Measurements from ENCODE around the gene PTPRD.

Gene PTPRD

DNA sequence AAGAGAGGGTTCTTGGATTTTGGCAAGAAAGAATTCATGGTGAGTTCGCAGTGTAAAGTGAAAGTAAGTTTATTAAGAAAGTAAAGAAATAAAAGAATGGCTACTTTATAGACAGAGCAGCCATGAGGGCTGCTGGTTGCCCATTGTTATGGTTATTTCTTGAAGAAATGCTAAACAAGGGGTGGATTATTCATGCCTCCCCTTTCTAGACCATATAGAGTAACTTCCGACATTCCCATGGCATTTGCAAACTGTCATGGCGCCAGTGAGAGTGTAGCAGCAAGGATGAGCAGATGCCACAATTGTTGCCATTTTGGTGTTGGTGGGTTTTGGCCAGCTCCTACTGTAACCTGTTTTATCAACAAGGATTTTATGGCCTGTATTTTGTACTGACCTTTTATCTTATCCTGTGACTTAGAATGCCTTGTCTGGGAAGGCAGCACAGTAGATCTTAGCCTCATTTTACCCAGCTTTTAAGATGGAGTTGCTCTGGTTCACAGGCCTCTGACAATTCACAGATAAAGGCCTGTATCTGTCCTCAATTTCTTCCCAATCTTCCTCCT, 1787.1 kb downstream of the PTPRD start:
- DNase-seq (ENCODE audit: low read depth) = no peak

- no peak for DNase-seq (ENCODE audit: low read depth)
These were observed 1789.5 kb downstream of the PTPRD start for GRCh38 chr9:8823131-8823895.

- no peak for DNase-seq (ENCODE audit: low read depth)
These were observed 1790.2 kb downstream of the PTPRD start for GRCh38 chr9:8822667-8823025.

DNA sequence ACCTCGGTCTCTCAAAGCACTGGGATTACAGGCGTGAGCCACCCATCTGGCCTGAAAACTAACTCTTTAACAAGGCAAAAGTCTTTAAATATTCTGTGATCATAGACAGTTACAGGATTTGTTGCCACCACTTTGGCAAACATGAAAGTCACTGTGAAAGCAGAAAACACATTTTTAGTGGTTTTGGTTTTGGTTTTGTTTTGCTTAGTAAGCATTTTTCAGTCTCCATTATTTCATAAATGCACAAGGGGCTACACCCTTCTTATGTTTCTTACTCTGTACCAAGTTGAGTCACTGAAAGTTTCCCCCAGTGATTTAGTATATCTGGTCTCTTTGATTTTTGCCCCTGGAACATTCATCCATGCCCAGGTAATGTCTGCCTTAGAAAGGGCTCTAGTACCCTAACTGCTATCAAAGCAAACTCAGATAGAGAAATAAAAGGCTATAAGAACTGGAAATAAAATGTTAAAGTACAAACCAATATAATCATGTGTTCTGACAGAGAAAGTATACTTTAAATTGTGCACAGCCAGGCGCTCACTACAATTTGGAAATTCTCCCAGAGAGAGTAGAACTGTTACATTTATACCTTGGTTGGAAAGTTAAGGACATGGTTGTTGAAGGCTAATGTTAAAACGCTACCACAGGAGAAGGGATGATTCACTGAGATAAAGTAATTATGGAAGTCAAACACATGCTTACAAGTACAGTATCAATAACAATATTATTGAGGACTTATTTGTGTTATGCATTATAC, 1790.7 kb downstream of the PTPRD start:
- no peak for DNase-seq (ENCODE audit: low read depth)

DNA sequence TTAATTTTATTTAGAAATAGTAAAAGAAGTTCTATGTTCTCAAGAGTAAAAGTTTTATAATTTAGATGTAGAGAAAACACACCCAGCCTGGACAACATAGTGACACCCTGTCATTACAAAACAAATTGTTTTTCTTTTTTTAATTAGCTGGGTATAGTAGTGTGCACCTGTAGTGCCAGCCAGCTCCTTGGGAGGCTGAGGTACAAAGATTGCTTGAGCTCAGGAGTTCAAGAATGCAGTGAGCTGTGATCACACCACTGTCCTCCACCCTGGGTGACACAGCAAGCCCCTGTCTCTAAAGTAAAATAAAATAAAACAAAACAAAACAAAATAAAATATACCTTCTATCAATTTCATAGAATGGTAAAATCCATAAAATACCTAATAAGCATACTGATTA, 1795.5 kb downstream of the PTPRD start:
- DNase-seq (ENCODE audit: low read depth) = no peak

GRCh38 chr9:8816361-8816760, 1796.4 kb downstream of the PTPRD start:
- DNase-seq (ENCODE audit: low read depth) = no peak

GRCh38 chr9:8815931-8816330, 1796.9 kb downstream of the PTPRD start:
- DNase-seq (ENCODE audit: low read depth) = no peak

DNA sequence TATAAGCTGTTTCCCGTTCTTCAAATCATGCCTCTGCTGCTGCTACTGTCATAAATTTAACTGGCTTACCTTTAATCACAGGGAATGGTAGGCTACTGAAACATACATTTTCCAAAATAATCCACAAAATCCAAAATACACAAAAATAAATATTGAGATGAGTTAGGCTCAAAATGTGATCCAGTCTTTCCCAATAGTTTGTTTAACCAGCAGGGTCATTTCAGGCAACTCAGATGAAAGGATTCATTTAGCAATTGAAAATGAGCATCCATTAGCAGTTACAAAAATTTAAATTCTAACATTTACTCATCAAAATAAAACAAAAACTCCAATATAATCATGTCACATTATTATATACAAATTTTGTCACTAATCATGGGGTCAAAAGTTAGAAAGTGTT, 1797.6 kb downstream of the PTPRD start:
- DNase-seq (ENCODE audit: low read depth) = no peak

DNA sequence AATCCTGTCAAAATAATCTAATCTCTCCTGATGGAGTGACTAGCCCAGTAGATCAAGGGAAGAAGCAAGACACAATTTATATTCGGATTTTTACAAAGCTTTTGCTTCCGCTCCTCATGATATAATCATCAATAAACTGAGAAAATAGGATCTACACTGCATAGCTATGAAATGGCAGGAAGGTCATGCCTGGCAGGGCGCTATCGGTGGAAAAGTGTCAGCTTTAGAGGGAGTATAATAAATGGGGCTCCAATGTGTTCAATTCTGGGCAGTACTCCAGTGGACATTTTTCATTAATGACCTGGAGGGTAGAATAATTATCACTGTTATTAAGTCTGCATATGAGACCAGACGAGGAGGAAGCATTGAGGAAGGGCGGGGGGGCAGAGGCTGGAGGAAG, 1799.9 kb downstream of the PTPRD start:
- no peak for DNase-seq (ENCODE audit: low read depth)

DNA sequence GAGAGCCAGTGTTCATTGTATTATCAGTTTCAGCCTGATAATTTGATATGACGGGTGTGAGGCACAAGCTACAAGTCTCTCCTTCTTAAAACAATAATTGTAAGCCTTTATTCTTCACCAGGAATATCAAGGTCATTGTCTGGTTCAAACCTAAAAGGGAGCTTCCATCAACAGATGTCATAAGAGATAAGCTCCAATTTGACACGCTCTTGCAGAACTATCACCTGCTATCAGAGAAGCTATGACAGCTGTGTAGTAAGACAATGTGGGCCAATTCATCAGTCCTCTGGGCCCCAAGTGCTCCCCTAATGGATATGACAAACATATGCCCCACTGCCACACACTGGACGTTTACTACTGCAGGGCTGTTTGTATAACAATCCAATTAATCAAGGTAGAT, 1803.1 kb downstream of the PTPRD start:
- DNase-seq (ENCODE audit: low read depth) = no peak

GRCh38 chr9:8806150-8806549, 1806.7 kb downstream of the PTPRD start:
- DNase-seq (ENCODE audit: low read depth) = no peak

- no peak for DNase-seq (ENCODE audit: low read depth)
These were observed 1808.2 kb downstream of the PTPRD start for GRCh38 chr9:8804613-8805012.

- no peak for DNase-seq (ENCODE audit: low read depth)
These were observed 1810.6 kb downstream of the PTPRD start for GRCh38 chr9:8802242-8802641.

- DNase-seq (ENCODE audit: low read depth) = no peak
These were observed 1812.6 kb downstream of the PTPRD start for GRCh38 chr9:8800196-8800595.

DNA sequence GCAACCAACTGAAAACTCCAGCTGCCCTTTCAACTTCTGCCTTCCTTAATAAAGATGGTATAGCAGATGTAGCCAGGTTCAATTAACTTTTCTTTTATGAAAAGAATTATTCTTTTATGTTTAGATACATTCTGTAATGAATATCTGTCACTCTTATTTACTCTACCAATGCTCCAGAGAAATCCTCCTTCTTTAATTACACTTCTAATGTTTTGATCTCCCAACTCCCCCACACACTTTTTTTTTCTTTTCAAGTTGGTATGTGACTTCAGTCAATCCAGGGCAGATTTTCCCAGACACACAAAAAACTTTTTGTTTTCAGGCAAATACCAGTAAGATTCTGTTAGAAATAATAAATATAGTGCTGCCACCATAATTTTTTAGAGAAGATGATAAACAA, 1813.2 kb downstream of the PTPRD start:
- no peak for DNase-seq (ENCODE audit: low read depth)

DNA sequence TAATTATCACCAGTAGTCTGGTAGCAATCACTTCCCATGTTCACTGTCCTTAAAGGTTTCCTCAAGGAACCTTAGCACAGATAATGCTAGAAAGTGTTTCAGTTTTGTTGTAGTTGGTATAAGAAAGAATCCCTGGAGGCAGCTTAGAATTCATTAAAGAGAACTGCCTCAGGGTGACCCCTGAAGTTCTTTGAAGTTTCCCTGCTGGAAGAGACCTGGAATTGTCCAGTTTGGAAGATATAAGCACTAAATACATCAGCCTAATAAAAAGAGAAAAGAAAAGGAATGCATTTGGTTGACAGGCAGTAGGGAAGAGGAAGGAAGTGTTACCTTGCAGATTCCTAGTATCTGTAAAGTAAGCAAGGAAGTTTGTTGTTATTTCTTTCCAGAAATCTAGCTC, 1813.6 kb downstream of the PTPRD start:
- no peak for DNase-seq (ENCODE audit: low read depth)

DNA sequence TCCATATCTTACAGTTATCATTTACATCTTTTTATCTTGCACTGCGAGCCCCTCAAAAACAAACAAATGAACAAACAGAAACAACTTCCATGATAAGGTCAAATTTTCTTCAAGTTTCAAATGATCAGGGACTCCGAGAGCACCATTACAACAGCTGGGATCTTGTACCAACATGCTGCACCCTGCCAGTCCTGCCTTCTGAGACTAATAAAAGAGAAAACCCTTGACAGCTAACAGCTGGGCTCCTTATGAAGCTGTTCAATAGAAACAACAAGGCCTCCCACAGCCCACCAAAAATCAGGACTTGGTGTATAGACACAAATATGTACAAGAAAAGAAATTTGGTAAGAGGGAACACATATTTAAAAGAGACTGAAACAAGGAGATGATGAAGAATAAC, 1828.0 kb downstream of the PTPRD start:
- DNase-seq (ENCODE audit: low read depth) = no peak

DNA sequence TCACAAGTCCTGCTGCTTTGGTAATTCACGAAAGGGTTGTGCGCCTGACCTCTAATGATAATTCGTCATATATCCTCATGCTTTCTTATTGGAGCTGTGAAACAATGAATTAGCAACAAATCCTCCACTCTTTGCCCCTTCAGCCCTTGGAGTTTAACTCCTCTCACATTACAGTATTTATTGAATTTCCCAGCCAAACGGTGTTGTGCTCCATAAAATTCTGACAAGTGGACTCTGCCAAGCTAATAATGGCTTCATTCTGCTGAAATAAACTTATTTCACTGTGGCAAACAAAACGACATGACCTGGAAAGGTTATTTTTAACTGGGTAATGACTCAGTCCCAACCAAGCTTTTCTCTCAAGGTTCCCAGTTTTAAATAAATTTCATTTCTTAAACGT, 1828.9 kb downstream of the PTPRD start:
- DNase-seq (ENCODE audit: low read depth) = no peak

GRCh38 chr9:8782237-8782636, 1830.6 kb downstream of the PTPRD start:
- no peak for DNase-seq (ENCODE audit: low read depth)

DNA sequence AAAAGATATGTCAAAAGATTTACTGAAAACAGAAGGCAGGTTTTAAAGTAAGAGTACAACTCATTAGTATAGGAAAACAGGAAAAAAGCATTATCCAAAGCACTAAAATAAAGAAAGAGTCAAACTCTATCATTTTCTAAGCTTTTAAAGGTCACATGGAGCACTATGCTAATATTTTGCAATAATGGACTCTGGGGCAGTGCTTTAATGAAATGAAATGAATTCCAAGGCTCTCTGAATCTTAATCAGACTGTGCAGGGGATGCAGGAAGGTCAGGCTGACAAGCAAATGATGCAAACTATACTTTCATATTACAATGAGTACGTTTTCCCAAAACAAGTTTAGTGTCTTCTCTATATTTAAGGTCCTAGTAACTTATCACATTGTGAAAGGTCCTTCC, 1831.3 kb downstream of the PTPRD start:
- no peak for DNase-seq (ENCODE audit: low read depth)

GRCh38 chr9:8780386-8780785, 1832.4 kb downstream of the PTPRD start:
- no peak for DNase-seq (ENCODE audit: low read depth)

DNA sequence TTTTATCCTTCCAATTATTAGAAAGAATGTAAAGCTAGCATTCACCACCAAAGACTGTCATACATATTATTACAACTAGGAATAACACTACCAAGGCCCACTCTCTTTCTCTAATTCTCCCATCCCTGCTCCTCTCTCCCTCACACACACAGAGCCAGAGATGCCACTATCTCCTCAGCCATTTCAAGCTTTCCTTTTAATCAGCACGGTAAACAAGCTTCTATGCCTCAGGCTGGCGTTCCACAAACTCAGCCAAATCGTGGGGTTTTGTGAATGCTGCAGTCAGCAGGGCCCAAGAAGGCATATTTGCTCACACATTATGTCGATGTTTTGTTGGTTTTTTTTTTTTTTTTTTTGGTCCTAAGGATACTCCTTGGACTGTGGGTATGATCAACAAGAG, 1833.3 kb downstream of the PTPRD start:
- DNase-seq (ENCODE audit: low read depth) = no peak

- DNase-seq (ENCODE audit: low read depth) = no peak
These were observed 1834.4 kb downstream of the PTPRD start for GRCh38 chr9:8778356-8778755.

- DNase-seq (ENCODE audit: low read depth) = no peak
These were observed 1840.5 kb downstream of the PTPRD start for GRCh38 chr9:8772302-8772701.
